H9 (cell line): ENCODE results near the gene ULBP3. TPM values are rescaled to one million over a fixed set of nuclear protein-coding genes. Genes with fewer than 3 reads are reported as not detected.

Experiments
- DNase-seq: peaks from one replicate; pipeline ENCODE4 v3.0.0-alpha.2; 2017
- H2AFZ ChIP-seq: one replicate; pipeline ENCODE4 v1.6.1; 2013; ENCODE audit warnings: mild to moderate bottlenecking, low read length, control low read depth, moderate library complexity
- H2AK5ac ChIP-seq: 2 replicates; pipeline ENCODE4 v1.6.1; 2013; ENCODE audit warnings: low read length, control low read depth, mixed read lengths; ENCODE audit not compliant: insufficient read length
- H2BK120ac ChIP-seq: one replicate; pipeline ENCODE4 v1.6.1; 2013; ENCODE audit warnings: low read depth, mild to moderate bottlenecking, low read length, control low read depth, inconsistent platforms; ENCODE audit not compliant: poor library complexity, severe bottlenecking
- H2BK12ac ChIP-seq: 2 replicates; pipeline ENCODE4 v1.6.1; 2013; ENCODE audit warnings: low read length, control low read depth, mixed read lengths, low read depth; ENCODE audit not compliant: insufficient read length
- H2BK15ac ChIP-seq: 2 replicates; pipeline ENCODE4 v1.6.1; 2013; ENCODE audit warnings: low read depth, low read length, control low read depth
- H2BK20ac ChIP-seq: one replicate; pipeline ENCODE4 v1.6.1; 2013; ENCODE audit warnings: low read depth, mild to moderate bottlenecking, low read length, control low read depth, inconsistent platforms; ENCODE audit not compliant: poor library complexity, severe bottlenecking
- H2BK5ac ChIP-seq: 2 replicates; pipeline ENCODE4 v1.6.1; 2013; ENCODE audit warnings: low read length, control low read depth, mixed read lengths; ENCODE audit not compliant: insufficient read length
- H3K14ac ChIP-seq: 2 replicates; pipeline ENCODE4 v1.6.1; 2013; ENCODE audit warnings: low read length, control low read depth; ENCODE audit not compliant: insufficient read depth
- H3K18ac ChIP-seq: 2 replicates; pipeline ENCODE4 v1.6.1; 2013; ENCODE audit warnings: low read depth, mild to moderate bottlenecking, mixed read lengths, low read length, control low read depth; ENCODE audit not compliant: insufficient read length
- H3K23ac ChIP-seq: 2 replicates; pipeline ENCODE4 v1.6.1; 2013; ENCODE audit warnings: low read length, control low read depth, mixed read lengths, low read depth; ENCODE audit not compliant: insufficient read length
- H3K23me2 ChIP-seq: 2 replicates; pipeline ENCODE4 v1.6.1; 2013; ENCODE audit warnings: low read depth, mild to moderate bottlenecking, mixed read lengths, low read length, control low read depth; ENCODE audit not compliant: insufficient read length, poor library complexity, severe bottlenecking
- H3K27ac ChIP-seq: 2 replicates; pipeline ENCODE4 v1.5.1; 2013; ENCODE audit warnings: low read length, control low read depth, mixed read lengths, low read depth; ENCODE audit not compliant: insufficient read length
- H3K27me3 ChIP-seq: 2 replicates; pipeline ENCODE4 v1.6.1; 2013; ENCODE audit warnings: low read length, control low read depth, inconsistent platforms; ENCODE audit not compliant: insufficient read depth
- H3K4ac ChIP-seq: 2 replicates; pipeline ENCODE4 v1.6.1; 2013; ENCODE audit warnings: low read depth, mild to moderate bottlenecking, control low read depth, inconsistent platforms, low read length, moderate library complexity
- H3K4me1 ChIP-seq: 2 replicates; pipeline ENCODE4 v1.6.1; 2013; ENCODE audit warnings: low read length, control low read depth, inconsistent platforms; ENCODE audit not compliant: insufficient read depth
- H3K4me2 ChIP-seq: 2 replicates; pipeline ENCODE4 v1.6.1; 2013; ENCODE audit warnings: low read length, control low read depth, mixed read lengths; ENCODE audit not compliant: insufficient read length, insufficient read depth
- H3K56ac ChIP-seq: 2 replicates; pipeline ENCODE4 v1.6.1; 2013; ENCODE audit warnings: low read depth, mild to moderate bottlenecking, mixed read lengths, low read length, control low read depth; ENCODE audit not compliant: insufficient read length
- H3K79me1 ChIP-seq: 2 replicates; pipeline ENCODE4 v1.6.1; 2013; ENCODE audit warnings: low read depth, mild to moderate bottlenecking, moderate library complexity, low read length, control low read depth, inconsistent platforms; ENCODE audit not compliant: insufficient read depth, poor library complexity, severe bottlenecking
- H3K79me2 ChIP-seq: 2 replicates; pipeline ENCODE4 v1.6.1; 2013; ENCODE audit warnings: low read length, control low read depth, inconsistent platforms; ENCODE audit not compliant: insufficient read depth
- H3K9ac ChIP-seq: 2 replicates; pipeline ENCODE4 v1.6.1; 2013; ENCODE audit warnings: low read length, control low read depth, mixed read lengths; ENCODE audit not compliant: insufficient read length; ENCODE audit errors: extremely low read depth
- H3K9me3 ChIP-seq: one replicate; pipeline ENCODE4 v1.6.1; 2013; ENCODE audit warnings: low read depth, low read length, inconsistent platforms; ENCODE audit not compliant: control insufficient read depth
- H3T11ph ChIP-seq: one replicate; pipeline ENCODE4 v1.6.1; 2013; ENCODE audit warnings: mild to moderate bottlenecking, low read length, control low read depth, inconsistent platforms
- H4K20me1 ChIP-seq: one replicate; pipeline ENCODE4 v1.6.1; 2013; ENCODE audit not compliant: control insufficient read depth, insufficient read length, insufficient read depth
- H4K5ac ChIP-seq: 2 replicates; pipeline ENCODE4 v1.6.1; 2013; ENCODE audit warnings: low read depth, mild to moderate bottlenecking, mixed read lengths, low read length, control low read depth; ENCODE audit not compliant: insufficient read length
- H4K8ac ChIP-seq: replicated peaks from 2 replicates; pipeline ENCODE4 v1.6.1; 2013; ENCODE audit warnings: low read length, control low read depth, mixed read lengths, low read depth; ENCODE audit not compliant: insufficient read length
- H4K91ac ChIP-seq: 2 replicates; pipeline ENCODE4 v1.6.1; 2013; ENCODE audit warnings: low read depth, mild to moderate bottlenecking, moderate library complexity, mixed read lengths, low read length, control low read depth; ENCODE audit not compliant: insufficient read length
- H3K27ac Mint-ChIP-seq, 3 experiments: 2 replicates in 2 of 3; 3 replicates in 1 of 3; pipeline ENCODE4 v1.8.0; 2020 to 2021; ENCODE audit warnings: mixed read lengths in 3 of 3, mild to moderate bottlenecking in 1 of 3, moderate library complexity in 1 of 3
- H3K27me3 Mint-ChIP-seq: 2 replicates; pipeline ENCODE4 v1.8.0; 2021; ENCODE audit warnings: low read depth, mild to moderate bottlenecking, moderate library complexity, mixed read lengths
- H3K36me3 Mint-ChIP-seq, 3 experiments: 2 replicates in 2 of 3; 3 replicates in 1 of 3; pipeline ENCODE4 v1.8.0; 2020 to 2021; ENCODE audit warnings: low read depth in 3 of 3, mixed read lengths in 3 of 3; ENCODE audit not compliant: insufficient read depth in 1 of 3
- H3K4me1 Mint-ChIP-seq, 2 experiments: 2 replicates each; pipeline ENCODE4 v1.8.0; 2020; ENCODE audit warnings: mixed read lengths in 2 of 2
- H3K4me3 Mint-ChIP-seq, 2 experiments: 2 replicates in 1 of 2; 3 replicates in 1 of 2; pipeline ENCODE4 v1.8.0; 2020 to 2021; ENCODE audit warnings: mild to moderate bottlenecking in 2 of 2, mixed read lengths in 2 of 2, moderate library complexity in 1 of 2
- H3K9me3 Mint-ChIP-seq, 2 experiments: 2 replicates in 1 of 2; 3 replicates in 1 of 2; pipeline ENCODE4 v1.8.0; 2020; ENCODE audit warnings: mild to moderate bottlenecking in 2 of 2, mixed read lengths in 2 of 2, moderate library complexity in 1 of 2
- WGBS: extraction: QIAGEN DNeasy Blood & Tissue Kit; methylation state at CpG from one replicate; pipeline ENCODE4 v1.1.7; 2013; ENCODE audit warnings: missing lambda C conversion rate, low lambda C conversion rate, mixed read lengths; ENCODE audit not compliant: insufficient read length; ENCODE audit errors: extremely low coverage; 5-methylcytosine and 5-hydroxymethylcytosine counted together
- total RNA-seq: library from RNA; stranded (reverse); gene quantifications from 2 replicates; pipeline ENCODE4 v1.2.1, GENCODE V29; 2021
- TF ChIP-seq, protein P1 (sequence below): fragments of 200-600 bp; sonication (generic); conservative IDR thresholded peaks from 3 replicates; pipeline ENCODE4 v1.8.0; 2021; ENCODE audit warnings: antibody characterized with exemption, mild to moderate bottlenecking

The ULBP3 gene
- total RNA-seq, 1 experiment from 2014 or later = 5.8 TPM

DNA sequence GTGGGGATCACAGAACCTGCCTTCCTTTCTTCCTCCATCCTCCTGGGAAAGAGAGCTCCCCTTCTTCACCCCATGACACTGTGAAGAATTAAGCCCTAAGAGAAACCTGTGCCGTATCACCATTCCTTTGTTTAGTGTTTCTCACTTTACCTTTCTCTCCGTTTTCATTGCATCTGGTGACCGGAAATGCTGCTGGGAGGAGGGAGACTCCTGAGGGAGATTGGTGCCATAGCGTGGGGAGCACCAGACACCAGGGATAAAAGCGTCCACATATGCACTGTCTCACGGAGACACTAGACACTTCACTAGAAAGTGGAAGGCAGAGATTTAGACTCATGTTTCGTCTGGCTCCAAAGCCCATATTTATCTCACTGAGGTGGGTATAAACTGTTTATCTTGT, 15.5 kb upstream of the ULBP3 start:
- peaks cover 16% of the 10 kb centered on the region for H3K27me3 Mint-ChIP-seq
- Histone ChIP-seq H3K79me2 (no peaks in the 10 kb centered on the region), H4K5ac (no peak overlapping the region)

More for the DNA sequence above, 15.5 kb upstream of the ULBP3 start:
- Histone ChIP-seq H3K23me2 (no peaks in the 10 kb centered on the region), H3K9ac (no peak overlapping the region), H3K4ac (no peak overlapping the region), H3K4me2 (no peak overlapping the region), H3K79me1 (no peaks in the 10 kb centered on the region), H2BK120ac (no peak overlapping the region), H3K18ac (no peak overlapping the region), H2BK5ac (no peak overlapping the region), H2AK5ac (no peak overlapping the region), H3K23ac (no peak overlapping the region), H3K27me3 (no peaks in the 10 kb centered on the region), H4K91ac (no peak overlapping the region), H4K20me1 (no peaks in the 10 kb centered on the region), H3K4me1 (no peaks in the 10 kb centered on the region), H2AFZ (no peak overlapping the region), H3K27ac (no peak overlapping the region), H3K9me3 (no peaks in the 10 kb centered on the region), H4K8ac (no peak overlapping the region), H3K56ac (no peak overlapping the region), H3K14ac (no peak overlapping the region), H2BK15ac (no peak overlapping the region), H3T11ph (no peak overlapping the region), H2BK12ac (no peak overlapping the region), H2BK20ac (no peak overlapping the region)
- no peak overlapping the region for H3K4me3 Mint-ChIP-seq
- no peak for DNase-seq
- no CpG with 5 or more reads among the region's 7 CpGs for WGBS
- peaks cover 0 to 2% of the 10 kb centered on the region in 2 experiments; a peak in 2 of 5 replicates for H3K9me3 Mint-ChIP-seq
- H3K27ac Mint-ChIP-seq = no peak overlapping the region
- H3K36me3 Mint-ChIP-seq = no peaks in the 10 kb centered on the region; a peak in 1 of 7 replicates
- H3K4me1 Mint-ChIP-seq = peaks cover 7 to 12% of the 10 kb centered on the region in 2 experiments
- TF ChIP-seq, protein P1, sequence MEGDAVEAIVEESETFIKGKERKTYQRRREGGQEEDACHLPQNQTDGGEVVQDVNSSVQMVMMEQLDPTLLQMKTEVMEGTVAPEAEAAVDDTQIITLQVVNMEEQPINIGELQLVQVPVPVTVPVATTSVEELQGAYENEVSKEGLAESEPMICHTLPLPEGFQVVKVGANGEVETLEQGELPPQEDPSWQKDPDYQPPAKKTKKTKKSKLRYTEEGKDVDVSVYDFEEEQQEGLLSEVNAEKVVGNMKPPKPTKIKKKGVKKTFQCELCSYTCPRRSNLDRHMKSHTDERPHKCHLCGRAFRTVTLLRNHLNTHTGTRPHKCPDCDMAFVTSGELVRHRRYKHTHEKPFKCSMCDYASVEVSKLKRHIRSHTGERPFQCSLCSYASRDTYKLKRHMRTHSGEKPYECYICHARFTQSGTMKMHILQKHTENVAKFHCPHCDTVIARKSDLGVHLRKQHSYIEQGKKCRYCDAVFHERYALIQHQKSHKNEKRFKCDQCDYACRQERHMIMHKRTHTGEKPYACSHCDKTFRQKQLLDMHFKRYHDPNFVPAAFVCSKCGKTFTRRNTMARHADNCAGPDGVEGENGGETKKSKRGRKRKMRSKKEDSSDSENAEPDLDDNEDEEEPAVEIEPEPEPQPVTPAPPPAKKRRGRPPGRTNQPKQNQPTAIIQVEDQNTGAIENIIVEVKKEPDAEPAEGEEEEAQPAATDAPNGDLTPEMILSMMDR = no peak
